Measurements from ENCODE around the gene CACNA1B.
"Not testable (repeated sequence)": the region's sequence is repeated elsewhere in the genome, so short reads cannot be mapped to it uniquely, and the experiment has no call there.

The CACNA1B gene

DNA sequence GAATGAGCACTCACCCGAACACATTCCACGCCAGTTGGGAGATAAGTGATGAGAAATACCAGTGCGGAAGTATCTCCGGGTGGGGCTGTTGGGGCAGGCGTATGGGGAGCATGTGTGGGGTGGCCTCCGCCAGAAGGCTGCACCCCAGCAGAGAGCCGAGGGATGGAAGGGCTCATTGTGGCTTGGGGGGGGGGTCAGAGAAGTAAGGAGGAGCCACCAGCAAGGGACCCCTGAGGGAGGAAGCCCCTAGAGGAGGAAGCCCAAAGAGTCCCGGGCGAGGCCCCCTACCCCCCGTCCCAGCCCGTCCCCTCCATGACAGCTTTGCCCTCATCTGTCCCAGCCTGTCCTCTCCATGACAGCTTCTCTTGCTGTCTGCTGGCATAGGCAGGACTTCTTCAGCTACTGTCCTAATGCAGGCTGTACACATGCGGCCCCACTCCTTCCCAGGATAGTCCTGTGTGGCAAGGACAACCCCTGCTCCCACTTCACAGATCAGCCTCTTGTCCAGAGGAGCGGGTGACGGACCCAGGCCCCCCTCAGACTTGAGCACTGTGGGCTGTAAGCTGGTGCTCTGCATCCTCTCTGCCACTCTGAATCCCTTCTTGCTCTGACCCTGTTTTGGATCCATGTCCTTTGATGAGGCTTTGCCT is 239.6 kb downstream of the CACNA1B start:
- DNase-seq (ENCODE audit: low read depth) = no peak

- DNase-seq (ENCODE audit: low read depth) = no peak
Measured at GRCh38 chr9:138117836-138118235, 240.3 kb downstream of the CACNA1B start.

DNA sequence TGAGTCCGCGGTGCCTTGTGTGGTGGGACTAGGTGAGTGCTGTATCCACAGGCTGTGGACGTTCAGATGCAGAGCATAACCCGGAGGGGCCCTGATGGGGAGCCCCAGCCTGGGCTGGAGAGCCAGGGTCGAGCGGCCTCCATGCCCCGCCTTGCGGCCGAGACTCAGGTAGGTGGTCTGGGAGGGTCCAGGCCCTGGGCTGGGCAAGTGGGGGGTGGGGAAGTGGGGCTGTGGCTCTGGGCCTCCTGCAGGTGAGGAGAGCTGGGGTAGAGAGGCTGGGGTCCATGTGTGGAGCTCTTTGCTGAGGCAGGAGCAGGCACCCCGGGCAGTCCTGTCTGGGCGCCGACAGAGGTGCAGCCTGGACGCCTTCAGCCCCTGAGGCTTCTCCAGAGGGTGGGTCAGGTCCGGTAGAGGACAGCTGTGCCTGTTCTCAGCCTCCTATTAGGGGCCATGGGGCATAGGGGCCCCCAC is 241.1 kb downstream of the CACNA1B start:
- DNase-seq (ENCODE audit: low read depth) = no peak

DNA sequence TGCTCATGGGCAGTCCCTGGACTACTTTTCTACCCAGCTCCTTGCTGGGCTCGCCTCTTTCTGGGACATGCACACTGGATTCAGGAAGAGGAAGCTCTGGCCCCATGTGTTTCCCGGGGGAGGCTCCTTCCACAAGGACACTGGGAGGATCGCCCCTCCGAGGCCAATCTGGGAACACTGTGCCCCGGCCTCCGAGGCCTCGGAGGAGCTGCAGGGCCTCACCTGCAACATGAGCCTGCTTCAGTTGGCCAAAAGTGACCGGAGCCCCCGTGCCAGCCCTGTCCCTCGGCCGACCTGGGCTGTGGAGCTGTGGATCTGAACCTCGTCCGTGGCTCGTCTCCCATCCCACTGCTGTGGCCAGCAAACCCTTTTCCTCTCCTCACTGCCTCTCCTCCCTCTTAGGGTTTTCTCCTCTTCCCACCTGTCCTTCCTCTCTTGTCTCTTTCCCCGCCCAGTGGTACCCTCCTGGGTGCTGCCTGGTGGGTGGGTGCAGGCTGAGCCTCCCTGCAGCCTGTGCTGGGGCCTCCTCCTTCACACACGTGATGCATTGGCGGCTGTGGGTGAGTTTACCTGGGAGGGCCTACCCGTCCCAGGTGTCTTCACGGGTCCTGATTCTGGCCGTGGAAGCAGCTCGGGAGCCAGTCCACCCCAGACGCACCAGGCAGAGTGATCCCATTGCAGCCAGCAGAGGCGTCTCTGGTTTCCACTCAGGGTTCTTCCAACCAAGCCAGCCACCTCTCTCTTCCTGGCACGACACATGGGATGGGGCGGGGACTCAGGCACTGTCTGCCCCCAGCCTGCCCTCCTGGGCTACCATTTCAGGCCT is 241.8 kb downstream of the CACNA1B start:
- no peak for DNase-seq (ENCODE audit: low read depth)

- no peak for DNase-seq (ENCODE audit: low read depth)
Measured at GRCh38 chr9:138120072-138120471, 242.5 kb downstream of the CACNA1B start.

DNA sequence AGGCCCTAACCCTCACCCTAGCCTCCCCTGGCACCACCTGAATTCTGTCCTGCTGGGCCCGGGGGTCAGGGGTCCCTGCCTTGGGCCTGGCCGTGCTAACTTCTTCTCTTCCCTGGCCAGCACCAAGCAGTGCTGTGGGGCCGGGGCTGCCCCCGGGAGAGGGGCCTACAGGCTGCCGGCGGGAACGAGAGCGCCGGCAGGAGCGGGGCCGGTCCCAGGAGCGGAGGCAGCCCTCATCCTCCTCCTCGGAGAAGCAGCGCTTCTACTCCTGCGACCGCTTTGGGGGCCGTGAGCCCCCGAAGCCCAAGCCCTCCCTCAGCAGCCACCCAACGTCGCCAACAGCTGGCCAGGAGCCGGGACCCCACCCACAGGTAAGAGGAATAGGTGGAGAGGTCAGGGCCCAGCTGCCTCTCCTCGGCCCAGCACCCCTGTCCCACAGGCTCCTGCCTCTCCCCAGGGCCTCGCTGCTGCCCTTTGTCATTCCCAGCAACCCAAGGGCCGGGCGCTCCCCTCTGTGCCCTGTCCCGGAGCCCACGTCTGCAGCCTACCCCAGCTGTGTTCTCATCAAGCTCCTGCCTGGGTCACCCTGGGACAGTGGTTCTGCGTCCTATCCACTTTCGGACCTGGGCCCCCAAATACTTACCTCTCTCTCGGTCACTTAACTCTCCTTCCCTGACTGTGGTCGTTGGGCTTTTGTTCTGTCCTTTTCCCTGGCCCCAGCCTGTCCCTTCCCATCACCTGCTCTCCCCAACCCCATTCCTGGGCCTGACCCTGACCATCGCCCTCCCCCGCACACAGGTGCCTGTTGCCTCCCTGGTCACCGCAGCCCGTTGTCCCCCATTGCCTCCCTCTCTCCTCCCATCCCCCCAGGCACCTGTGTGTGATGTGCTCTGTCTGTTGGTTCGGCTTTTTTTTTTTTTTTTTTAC is 243.2 kb downstream of the CACNA1B start:
- no peak for DNase-seq (ENCODE audit: low read depth)

- DNase-seq (ENCODE audit: low read depth) = no peak
Measured at GRCh38 chr9:138121438-138122050, 244.0 kb downstream of the CACNA1B start.

GRCh38 chr9:138122201-138122600 is 244.6 kb downstream of the CACNA1B start:
- DNase-seq (ENCODE audit: low read depth) = no peak

DNA sequence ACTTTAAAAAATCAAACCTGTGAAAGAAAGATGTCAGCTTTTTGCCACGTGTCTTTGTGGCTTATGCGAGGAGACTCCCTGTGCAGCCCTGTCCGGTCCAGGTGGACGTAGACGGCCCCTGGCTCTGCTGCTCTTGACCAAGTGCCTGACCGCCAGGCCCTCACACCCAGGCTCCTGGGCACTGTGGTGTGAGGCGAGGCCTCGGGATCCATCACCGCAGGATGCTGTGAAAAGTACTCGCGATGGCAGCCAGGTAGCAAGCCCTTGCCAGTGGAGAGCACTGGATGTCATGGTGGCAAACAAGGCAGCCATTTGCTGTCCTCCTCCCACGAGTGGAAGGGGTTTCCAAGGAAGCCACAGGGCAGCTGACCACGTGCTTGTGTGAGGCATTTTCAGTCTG is 245.1 kb downstream of the CACNA1B start:
- no peak for DNase-seq (ENCODE audit: low read depth)

DNA sequence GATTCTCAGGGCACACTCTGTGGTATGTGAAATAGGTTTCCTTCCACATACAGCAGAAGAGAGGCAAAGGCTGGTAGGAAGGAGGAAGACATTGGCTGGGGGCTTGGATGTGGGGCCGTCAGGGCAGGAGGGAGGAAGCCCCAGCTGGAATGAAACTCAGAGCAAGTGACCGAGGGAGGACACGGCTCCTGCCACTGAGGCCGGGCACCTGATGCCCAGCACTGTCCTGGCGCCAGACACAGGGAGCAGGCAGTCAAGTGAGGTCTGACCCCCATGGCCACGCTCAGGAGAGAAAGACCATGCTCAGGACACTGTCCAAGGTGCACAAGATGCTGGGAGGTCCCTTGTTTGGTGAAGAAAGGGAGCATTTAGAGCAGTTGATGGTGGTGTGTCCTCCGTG is 245.5 kb downstream of the CACNA1B start:
- no peak for DNase-seq (ENCODE audit: low read depth)

DNA sequence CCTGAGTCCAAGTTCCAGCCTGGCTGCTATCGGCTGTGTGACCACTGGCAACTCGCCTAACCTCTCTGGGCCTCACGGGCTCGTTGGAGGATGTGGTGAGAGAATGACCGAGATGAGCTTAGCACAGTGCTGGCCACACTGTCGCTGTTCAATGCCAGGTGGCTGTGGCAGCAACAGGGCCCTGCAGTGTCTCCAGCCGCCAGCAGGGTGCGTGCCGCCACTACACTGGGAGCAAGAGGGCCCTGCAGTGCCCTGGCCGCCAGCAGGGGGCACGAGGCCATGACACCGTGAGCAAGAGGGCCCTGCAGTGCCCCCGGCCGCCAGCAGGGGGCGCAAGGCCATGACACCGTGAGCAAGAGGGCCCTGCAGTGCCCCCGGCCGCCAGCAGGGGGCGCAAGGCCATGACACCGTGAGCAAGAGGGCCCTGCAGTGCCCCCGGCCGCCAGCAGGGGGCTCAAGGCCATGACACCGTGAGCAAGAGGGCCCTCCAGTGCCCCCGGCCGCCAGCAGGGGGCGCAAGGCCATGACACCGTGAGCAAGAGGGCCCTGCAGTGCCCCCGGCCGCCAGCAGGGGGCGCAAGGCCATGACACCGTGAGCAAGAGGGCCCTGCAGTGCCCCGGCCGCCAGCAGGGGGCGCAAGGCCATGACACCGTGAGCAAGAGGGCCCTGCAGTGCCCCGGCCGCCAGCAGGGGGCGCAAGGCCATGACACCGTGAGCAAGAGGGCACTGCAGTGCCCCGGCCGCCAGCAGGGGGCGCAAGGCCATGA is 248.7 kb downstream of the CACNA1B start:
- DNase-seq (ENCODE audit: low read depth) = not testable (repeated sequence)

DNA sequence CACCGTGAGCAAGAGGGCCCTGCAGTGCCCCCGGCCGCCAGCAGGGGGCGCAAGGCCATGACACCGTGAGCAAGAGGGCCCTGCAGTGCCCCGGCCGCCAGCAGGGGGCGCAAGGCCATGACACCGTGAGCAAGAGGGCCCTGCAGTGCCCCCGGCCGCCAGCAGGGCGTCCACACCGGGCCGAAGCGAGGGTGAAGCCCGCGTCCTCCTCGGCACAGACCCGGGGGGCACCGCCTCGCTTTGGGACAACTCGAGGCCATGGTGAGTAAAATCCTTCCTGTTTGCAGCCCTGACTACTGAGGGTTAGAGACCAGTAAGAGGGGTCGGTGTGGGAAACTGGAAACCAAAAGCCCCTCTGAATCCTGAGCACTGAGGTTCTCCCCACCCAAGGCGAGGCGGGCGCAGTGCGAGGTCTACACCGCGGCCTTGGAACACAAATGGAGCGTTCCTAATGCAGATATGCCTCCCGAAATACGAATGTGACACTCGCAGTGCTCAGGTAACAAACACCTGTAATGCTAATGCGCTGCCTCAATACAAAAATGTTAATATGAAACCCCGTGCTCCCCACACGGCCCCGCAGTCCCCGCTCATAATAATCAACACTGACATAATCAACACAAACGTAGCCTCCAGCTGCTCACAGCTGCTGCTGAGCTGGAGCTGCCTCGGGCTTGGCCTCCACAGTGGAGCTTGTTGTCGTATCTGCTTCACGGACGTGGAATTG is 249.4 kb downstream of the CACNA1B start:
- DNase-seq (ENCODE audit: low read depth) = not testable (repeated sequence)

GRCh38 chr9:138128027-138128426 is 250.4 kb downstream of the CACNA1B start:
- not testable (repeated sequence) for DNase-seq (ENCODE audit: low read depth)

DNA sequence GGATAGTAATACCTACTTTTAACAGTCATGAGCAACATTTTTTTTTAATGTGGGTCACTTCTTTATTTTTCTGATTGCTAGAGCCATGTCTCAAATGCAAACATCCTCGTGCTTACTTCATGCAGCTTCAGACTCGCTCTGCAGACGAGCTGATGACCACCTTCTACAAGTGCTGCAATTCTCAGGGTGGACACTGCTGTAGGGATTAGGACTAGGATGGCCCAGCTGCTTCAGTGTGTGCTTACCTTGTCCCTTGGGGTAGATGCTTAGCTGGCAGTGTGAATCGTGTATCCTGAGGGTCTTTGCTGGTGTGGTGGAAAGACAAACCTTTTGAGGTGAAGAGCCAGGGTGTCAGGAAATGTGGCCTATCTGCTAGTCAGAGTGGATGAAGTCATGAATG is 251.7 kb downstream of the CACNA1B start:
- not testable (repeated sequence) for DNase-seq (ENCODE audit: low read depth)

GRCh38 chr9:138132946-138133705 is 255.5 kb downstream of the CACNA1B start:
- DNase-seq (ENCODE audit: low read depth) = not testable (repeated sequence)

DNA sequence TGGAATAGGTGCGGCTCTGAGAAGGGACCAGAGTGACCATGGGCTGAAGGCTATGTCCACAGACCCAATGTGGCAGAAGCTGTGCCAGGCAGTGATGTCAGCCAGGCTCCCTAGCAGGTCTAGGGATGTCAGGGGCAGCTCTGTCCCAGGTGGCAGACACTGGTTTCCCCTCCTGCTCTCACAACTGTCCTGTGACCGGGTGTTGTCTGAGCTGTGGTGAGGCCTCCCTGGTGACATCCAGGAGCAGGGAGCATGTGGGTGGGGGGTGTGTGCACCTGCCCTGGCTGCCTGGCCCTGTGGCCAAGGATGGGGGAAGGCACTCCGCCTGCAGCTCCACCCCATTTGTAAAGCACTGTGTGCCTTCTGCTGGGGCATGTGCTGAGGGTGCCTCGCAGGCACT is 257.0 kb downstream of the CACNA1B start:
- not testable (repeated sequence) for DNase-seq (ENCODE audit: low read depth)

DNA sequence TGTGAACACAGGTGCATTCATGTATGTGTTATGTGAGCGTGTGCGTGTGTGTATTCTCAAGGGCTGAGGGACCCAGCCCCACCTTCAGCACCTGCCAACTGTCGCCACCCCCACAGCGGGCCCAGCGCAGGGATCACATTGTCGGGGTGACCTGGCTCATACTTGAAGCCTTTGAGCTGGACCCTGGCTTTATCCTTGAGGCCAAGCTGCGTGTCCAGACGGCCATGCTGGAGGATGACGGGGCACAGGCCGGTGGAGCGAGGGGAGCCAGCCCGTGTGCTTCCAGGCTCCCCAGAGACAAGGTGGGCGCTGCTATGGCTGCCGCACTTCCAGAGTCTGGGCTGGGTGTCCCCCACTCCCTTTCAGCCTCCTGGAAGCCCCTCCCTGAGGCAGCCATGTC is 261.5 kb downstream of the CACNA1B start:
- not testable (repeated sequence) for DNase-seq (ENCODE audit: low read depth)

GRCh38 chr9:138140980-138141379 is 263.4 kb downstream of the CACNA1B start:
- not testable (repeated sequence) for DNase-seq (ENCODE audit: low read depth)

GRCh38 chr9:138142528-138143244 is 265.1 kb downstream of the CACNA1B start:
- DNase-seq (ENCODE audit: low read depth) = not testable (repeated sequence)

All from stimulated activated CD8-positive, alpha-beta memory T cell treated with anti-CD3 and anti-CD28 coated beads, Interleukin-15, amount 100 ng/mL, for 1 hour (primary cell).